ENCODE results near the gene POLN.
A peak's percentile ranks its signal among the peaks of the same experiment; 100 is the strongest.

The POLN gene

GRCh38 chr4:2262145-2262943 is 20.4 kb upstream of the POLN start:
- peak overlapping the region; percentile 70 for H3K4me3 ChIP-seq (ENCODE audit: low read length)
- TF ChIP-seq, protein P1, sequence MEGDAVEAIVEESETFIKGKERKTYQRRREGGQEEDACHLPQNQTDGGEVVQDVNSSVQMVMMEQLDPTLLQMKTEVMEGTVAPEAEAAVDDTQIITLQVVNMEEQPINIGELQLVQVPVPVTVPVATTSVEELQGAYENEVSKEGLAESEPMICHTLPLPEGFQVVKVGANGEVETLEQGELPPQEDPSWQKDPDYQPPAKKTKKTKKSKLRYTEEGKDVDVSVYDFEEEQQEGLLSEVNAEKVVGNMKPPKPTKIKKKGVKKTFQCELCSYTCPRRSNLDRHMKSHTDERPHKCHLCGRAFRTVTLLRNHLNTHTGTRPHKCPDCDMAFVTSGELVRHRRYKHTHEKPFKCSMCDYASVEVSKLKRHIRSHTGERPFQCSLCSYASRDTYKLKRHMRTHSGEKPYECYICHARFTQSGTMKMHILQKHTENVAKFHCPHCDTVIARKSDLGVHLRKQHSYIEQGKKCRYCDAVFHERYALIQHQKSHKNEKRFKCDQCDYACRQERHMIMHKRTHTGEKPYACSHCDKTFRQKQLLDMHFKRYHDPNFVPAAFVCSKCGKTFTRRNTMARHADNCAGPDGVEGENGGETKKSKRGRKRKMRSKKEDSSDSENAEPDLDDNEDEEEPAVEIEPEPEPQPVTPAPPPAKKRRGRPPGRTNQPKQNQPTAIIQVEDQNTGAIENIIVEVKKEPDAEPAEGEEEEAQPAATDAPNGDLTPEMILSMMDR (conservative IDR thresholded peaks at IDR 0.05; ENCODE audit: low read length): no peak
- DNase-seq (ENCODE audit: low read depth): peak; percentile 100

- DNase-seq (ENCODE audit: low read depth): no peak
- H3K4me3 ChIP-seq (ENCODE audit: low read length): peak within 1 kb of the TSS; percentile 84
- TF ChIP-seq, protein P1 (conservative IDR thresholded peaks at IDR 0.05; ENCODE audit: low read length): no peak
These were observed 19.9 kb upstream of the POLN start, which contains the start of gene MXD4 for GRCh38 chr4:2261853-2262144. Gene MXD4 (minus strand): TSS chr4:2262109. CDS start chr4:2261980, 129 bp downstream.

DNA sequence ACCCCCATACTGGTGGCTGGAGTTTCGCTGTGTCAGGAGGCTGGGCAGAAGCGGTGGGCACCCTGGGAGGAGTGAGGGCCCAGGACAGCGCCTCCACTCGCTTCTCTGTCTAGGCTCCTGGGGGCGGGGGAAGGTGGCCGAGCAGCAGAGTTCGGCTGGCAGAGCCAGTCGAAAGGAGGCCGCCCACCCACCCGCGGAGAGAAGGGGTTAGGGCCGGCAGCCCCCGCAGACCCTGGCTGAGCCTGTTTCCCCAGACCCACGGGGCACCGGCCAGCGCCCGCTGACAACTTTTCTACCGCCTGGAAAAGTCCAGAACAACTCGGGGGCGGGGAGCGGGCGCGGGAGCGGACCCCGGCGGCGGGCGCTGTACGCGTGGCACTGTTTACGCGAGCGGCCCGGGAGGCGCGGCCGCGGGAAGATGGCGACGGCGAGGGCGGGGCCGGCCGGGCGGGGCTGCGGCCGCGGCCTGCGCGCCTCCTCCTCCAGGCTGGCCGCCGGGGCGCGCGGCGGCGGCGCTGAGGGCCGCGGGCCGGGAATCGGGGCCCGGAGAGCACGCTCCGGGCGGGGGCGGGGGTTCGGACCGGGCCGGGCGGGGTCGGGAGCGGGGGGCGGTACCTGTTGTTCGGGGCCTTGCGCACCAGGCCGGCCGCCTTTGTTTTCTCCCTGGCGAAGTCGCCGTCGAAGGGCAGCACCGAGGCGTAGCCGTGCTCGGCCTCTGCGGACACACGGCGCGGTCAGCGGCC is 19.4 kb upstream of the POLN start:
- TF ChIP-seq, protein P1 (conservative IDR thresholded peaks at IDR 0.05; ENCODE audit: low read length): no peak
- H3K4me3 ChIP-seq (ENCODE audit: low read length): peak overlapping the region; percentile 84
- DNase-seq (ENCODE audit: low read depth): peak; percentile 53

DNA sequence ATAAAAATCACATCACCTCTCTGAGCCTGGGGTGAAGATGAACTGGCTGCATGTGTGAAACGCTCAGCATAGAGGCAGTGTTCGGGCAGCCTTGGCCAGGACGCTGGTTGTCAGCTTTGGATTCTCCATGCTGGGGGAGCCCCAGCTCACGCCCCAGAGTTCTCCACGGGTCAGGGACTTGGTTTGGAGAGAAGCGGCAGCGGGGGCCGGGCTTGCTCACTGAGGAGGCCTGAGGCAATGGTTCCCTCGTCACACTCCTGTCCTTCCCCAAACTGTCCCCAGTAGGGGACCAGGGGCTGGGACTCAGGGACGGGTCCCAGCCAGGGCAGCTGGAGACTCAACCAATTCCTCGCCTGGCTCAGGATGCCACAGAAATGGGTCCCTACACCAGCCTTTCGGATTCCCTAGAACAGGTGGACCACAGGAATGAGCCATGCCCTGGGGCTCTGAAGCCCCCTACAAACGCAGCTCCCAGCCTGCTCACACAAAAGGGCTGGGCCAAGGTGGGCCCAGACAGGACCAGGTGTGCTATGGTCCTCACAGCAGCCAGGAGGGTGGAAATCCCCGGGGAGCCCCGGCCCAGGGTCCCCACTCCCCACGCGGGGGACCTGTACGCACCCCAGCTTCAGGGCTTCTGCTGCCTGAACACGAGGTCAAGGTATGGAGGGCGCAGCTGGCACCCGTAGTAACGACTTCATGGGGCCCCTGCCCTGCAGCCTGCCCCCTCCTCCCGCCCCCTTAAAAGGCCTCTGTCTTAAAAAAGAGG is 18.6 kb upstream of the POLN start:
- DNase-seq (ENCODE audit: low read depth): no peak
- TF ChIP-seq, protein P1 (conservative IDR thresholded peaks at IDR 0.05; ENCODE audit: low read length): no peak
- peak overlapping the region; percentile 84 for H3K4me3 ChIP-seq (ENCODE audit: low read length)

- H3K4me3 ChIP-seq (ENCODE audit: low read length): peak overlapping the region; percentile 84
- DNase-seq (ENCODE audit: low read depth): no peak
- TF ChIP-seq, protein P1 (conservative IDR thresholded peaks at IDR 0.05; ENCODE audit: low read length): no peak
These were observed 17.8 kb upstream of the POLN start for GRCh38 chr4:2259541-2260343.

DNA sequence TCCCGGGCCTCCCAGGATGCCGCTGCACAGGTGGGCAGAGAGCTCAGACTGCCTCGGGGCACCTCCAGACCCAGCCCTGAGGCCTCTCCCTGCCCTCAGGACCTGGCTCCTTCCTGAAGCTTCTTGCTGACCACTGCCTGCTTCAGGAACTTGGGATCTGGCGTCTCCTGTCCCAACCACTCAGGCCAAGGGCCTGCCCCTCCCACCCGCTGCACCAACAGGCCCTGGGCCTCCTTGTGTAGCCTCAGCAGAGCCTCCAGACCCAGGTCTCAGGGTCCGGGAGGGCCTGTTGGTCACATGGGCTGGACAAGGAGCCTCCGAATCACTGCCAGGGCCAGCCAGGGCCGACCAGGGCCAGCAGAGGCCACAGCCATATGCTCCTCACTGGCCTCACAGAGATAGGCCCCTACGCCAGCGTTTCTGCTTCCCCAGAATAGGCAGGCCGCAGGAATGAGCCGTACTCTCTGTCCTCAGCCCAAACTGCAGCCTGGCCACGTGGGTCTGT is 17.2 kb upstream of the POLN start:
- H3K4me3 ChIP-seq (ENCODE audit: low read length): no peak overlapping the region; the same call in 1 of the 2 replicates
- TF ChIP-seq, protein P1 (conservative IDR thresholded peaks at IDR 0.05; ENCODE audit: low read length): no peak
- DNase-seq (ENCODE audit: low read depth): no peak

All from AG10803 (cell line).